GM12878 (cell line): ENCODE data around the gene AMPD3. TPM values are rescaled to one million over a fixed set of nuclear protein-coding genes. Genes with fewer than 3 reads are reported as not detected.
A peak's percentile ranks its signal among the peaks of the same experiment; 100 is the strongest.

Source experiments
- BCLAF1 ChIP-seq: fragments of 450-650 bp; IDR thresholded peaks from 2 replicates; pipeline ENCODE4 v1.6.1; 2017; ENCODE audit warnings: antibody characterized with exemption, mild to moderate bottlenecking, moderate library complexity
- CBX5 ChIP-seq: sonication (generic); IDR thresholded peaks from 2 replicates; pipeline ENCODE4 v1.6.1; 2016; ENCODE audit warnings: low read depth, moderate library complexity, mild to moderate bottlenecking, inconsistent platforms
- CEBPB ChIP-seq, 2 experiments: fragments of 150-350 bp in 1 of 2; IDR thresholded peaks; 2 replicates each; pipeline ENCODE4 v1.6.1; 2012 to 2014; ENCODE audit warnings: low read depth in 2 of 2, low read length in 2 of 2, borderline replicate concordance in 1 of 2, inconsistent platforms in 1 of 2
- FOXM1 ChIP-seq: IDR thresholded peaks from 2 replicates; pipeline ENCODE4 v1.6.1; 2012; ENCODE audit warnings: low read depth, mild to moderate bottlenecking, inconsistent platforms, low read length, moderate library complexity
- JUND ChIP-seq: IDR thresholded peaks from 2 replicates; pipeline ENCODE4 v1.6.1; 2012; ENCODE audit warnings: low read depth, mild to moderate bottlenecking, low read length, improper control_type of control experiment, moderate library complexity
- NFIC ChIP-seq: IDR thresholded peaks from 2 replicates; pipeline ENCODE4 v1.6.1; 2012; ENCODE audit warnings: low read depth, mild to moderate bottlenecking, inconsistent platforms, low read length, moderate library complexity
- PAX8 ChIP-seq: fragments of 450-650 bp; IDR thresholded peaks from 2 replicates; pipeline ENCODE4 v1.6.1; 2017; ENCODE audit warnings: mild to moderate bottlenecking, moderate library complexity
- PML ChIP-seq: IDR thresholded peaks from 2 replicates; pipeline ENCODE4 v1.6.1; 2012; ENCODE audit warnings: low read length, inconsistent platforms
- POLR2AphosphoS2 ChIP-seq: IDR thresholded peaks from 2 replicates; pipeline ENCODE4 v1.6.1; 2011; ENCODE audit warnings: low read depth, mild to moderate bottlenecking, low read length, improper control_type of control experiment, moderate library complexity
- POLR2AphosphoS5 ChIP-seq: IDR thresholded peaks from 2 replicates; pipeline ENCODE4 v1.6.1; 2011; ENCODE audit warnings: mild to moderate bottlenecking, low read length, inconsistent platforms
- PRDM15 ChIP-seq: fragments of 450-650 bp; formaldehyde crosslinking; IDR thresholded peaks from 2 replicates; pipeline ENCODE4 v1.4.0; 2020; ENCODE audit warnings: mild to moderate bottlenecking, moderate library complexity
- SMARCA5 ChIP-seq: fragments of 450-650 bp; IDR thresholded peaks from 2 replicates; pipeline ENCODE4 v1.6.1; 2017; ENCODE audit warnings: mild to moderate bottlenecking
- SMC3 ChIP-seq: IDR thresholded peaks from 2 replicates; pipeline ENCODE4 v1.6.1; 2011; ENCODE audit warnings: low read length, improper control_type of control experiment, borderline replicate concordance
- SP1 ChIP-seq: IDR thresholded peaks from one replicate; pipeline ENCODE4 v1.6.1; 2011; ENCODE audit warnings: low read depth, low read length
- TARDBP ChIP-seq: IDR thresholded peaks from 2 replicates; pipeline ENCODE4 v1.6.1; 2016; ENCODE audit warnings: borderline replicate concordance
- YY1 ChIP-seq: IDR thresholded peaks from 2 replicates; pipeline ENCODE4 v1.6.1; 2011; ENCODE audit warnings: low read depth, mild to moderate bottlenecking, low read length
- ZNF207 ChIP-seq: fragments of 450-650 bp; IDR thresholded peaks from 2 replicates; pipeline ENCODE4 v1.6.1; 2014; ENCODE audit warnings: antibody characterized with exemption, mild to moderate bottlenecking, borderline replicate concordance
- ZNF592 ChIP-seq: fragments of 450-650 bp; IDR thresholded peaks from 2 replicates; pipeline ENCODE4 v1.6.1; 2017; ENCODE audit warnings: mild to moderate bottlenecking, moderate library complexity
- ZNF622 ChIP-seq: fragments of 450-650 bp; IDR thresholded peaks from 2 replicates; pipeline ENCODE4 v1.6.1; 2017; ENCODE audit warnings: mild to moderate bottlenecking, inconsistent platforms
- polyA plus RNA-seq, 11 experiments: library from polyadenylated mRNA; depleted of rRNA in 4 of 11; unstranded in 6 of 11; stranded (reverse) in 5 of 11; fragments of >200 nt; fragmentation: Nextera tagmentation in 4 of 11; fragmentation: Illumina TruSeq in 1 of 11; extraction: Ambion mirVana in 4 of 11; extraction: Trizol in 1 of 11; gene quantifications; 1 replicate in 1 of 11; 2 replicates in 10 of 11; pipeline versions ENCODE4 v1.2.1 to v1.2.3, GENCODE V29; 2011 to 2016; ENCODE audit warnings: inconsistent platforms in 2 of 11, missing spikeins in 2 of 11, low read depth in 1 of 11
- total RNA-seq, 4 experiments: library from RNA; depleted of rRNA in 3 of 4; stranded (reverse); fragments of >200 nt in 3 of 4; fragmentation: Illumina TruSeq in 1 of 4; extraction: Trizol in 1 of 4; gene quantifications; 2 replicates each; pipeline versions ENCODE4 v1.2.1 to v1.2.3, GENCODE V29; 2013 to 2021

The AMPD3 gene
- total and polyA plus RNA-seq, 10 of the 15 experiments (the other 5 are each of a cell fraction or from before 2014, with no cell fraction given): 5.6 to 28.6 (median 15.9) TPM

DNA sequence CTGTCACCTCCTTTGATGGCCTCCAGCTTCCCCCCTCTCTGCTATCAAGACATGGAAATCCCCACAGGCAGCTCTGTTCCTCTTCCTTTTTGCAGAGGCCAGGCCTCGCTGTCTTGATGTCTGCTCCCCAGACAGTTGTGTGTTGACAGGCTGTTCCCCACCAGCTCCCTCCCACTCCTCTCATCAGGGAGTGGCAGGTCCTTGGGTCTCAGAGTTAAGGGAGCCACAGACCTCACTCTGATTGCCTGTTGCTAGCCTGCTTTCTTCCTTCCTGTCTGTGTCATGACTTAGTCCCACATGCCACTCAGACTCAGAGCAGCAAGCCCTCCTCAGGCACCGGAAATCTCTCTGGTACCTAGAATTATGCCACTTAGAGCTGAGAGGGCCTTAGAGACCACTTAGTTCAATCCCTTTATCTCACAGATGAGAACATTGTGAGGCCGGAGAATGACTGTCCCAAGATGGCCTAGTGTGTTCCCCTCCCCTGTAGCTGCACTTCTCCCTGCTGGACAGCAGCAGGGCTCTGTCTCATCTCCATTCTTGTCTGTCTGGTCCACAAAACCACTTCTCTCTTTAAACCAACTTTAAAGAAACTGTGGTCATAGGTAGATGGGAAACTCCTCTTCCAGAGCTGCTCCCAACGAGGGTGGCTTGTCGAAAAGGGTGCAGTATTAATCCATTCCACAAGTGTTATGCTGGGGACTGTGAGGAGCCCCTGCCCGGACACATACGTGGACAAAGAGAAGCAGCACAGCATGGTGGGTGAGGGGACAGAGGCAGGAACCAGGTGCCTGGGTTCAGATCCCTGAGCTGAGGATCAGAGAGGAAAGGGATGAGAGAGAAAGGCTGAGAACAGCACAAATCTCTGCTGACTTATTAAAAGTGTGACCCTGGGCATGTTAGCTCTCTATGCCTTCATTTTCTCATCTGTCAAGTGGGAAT is 4.2 kb downstream of the AMPD3 start (continued):
- TF ChIP-seq TARDBP: no peak
- TF ChIP-seq PAX8: no peak
- no peak for TF ChIP-seq CBX5
- no peak for TF ChIP-seq SMC3
- 0 out of 2 replicates have a peak, but pooled peaks have one; percentile 33 for TF ChIP-seq SMARCA5
- TF ChIP-seq BCLAF1: no peak
- peak; percentile 73; the same call in 1 of the 2 replicates for TF ChIP-seq YY1
- TF ChIP-seq PRDM15: no peak
- TF ChIP-seq ZNF207: no peak
- no peak for TF ChIP-seq ZNF592
- TF ChIP-seq FOXM1: no peak
- TF ChIP-seq NFIC: peak; percentile 39; the same call in 1 of the 2 replicates
- TF ChIP-seq SP1: no peak
- TF ChIP-seq PML: no peak
- no peak for TF ChIP-seq POLR2AphosphoS2
- TF ChIP-seq CEBPB (IDR thresholded peaks at IDR 0.05; ENCODE audit: borderline replicate concordance in 1 of 2, low read depth in 2 of 2, low read length in 2 of 2): no peak
- TF ChIP-seq JUND: no peak
- TF ChIP-seq POLR2AphosphoS5: no peak
- TF ChIP-seq ZNF622: no peak
